HG03060 (cell line): ENCODE results near the gene PNMA1.

Experiments
- ATAC-seq: cut with Tn5 transposase; IDR thresholded peaks from one replicate; pipeline ENCODE4 v1.9.1; 2021; ENCODE audit warnings: low read depth, moderate number of reproducible peaks; ENCODE audit not compliant: unreplicated experiment

The PNMA1 gene

DNA sequence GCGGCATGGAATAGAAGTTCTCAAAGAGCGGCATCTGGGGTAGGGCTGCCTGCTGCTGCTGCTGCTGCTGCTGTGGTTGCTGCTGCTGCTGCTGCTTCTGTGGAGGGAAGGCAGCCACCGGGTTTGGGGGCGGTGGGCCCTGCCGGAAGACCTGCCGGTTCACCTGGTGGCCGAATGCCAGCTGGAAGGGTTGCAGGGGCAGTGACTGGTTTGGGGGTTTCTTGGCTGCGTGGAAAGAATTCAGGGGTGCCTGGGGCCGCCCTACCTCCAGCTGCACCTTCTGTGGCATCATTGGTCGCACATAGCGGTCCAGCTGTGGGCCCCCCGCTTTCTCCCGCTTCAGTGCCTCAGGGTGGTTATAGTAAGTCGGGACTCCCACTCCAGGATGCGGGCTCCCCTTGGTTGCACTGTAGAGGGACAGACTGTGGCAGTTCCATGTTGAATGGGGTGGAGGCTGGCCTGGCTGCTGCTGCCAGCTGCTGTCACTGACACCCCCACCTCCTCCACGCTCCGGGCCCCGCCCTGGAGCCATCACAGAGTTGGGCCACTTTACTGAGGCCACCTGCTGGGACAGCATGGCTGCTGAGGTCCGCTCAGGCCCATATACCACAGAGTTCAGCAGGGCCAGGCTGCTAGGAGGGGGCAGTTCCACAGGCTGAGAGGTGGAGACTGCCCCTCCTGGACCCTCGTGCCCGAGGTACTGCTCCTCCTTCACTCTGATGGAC, 25.2 kb upstream of the PNMA1 start:
- no peak for ATAC-seq

DNA sequence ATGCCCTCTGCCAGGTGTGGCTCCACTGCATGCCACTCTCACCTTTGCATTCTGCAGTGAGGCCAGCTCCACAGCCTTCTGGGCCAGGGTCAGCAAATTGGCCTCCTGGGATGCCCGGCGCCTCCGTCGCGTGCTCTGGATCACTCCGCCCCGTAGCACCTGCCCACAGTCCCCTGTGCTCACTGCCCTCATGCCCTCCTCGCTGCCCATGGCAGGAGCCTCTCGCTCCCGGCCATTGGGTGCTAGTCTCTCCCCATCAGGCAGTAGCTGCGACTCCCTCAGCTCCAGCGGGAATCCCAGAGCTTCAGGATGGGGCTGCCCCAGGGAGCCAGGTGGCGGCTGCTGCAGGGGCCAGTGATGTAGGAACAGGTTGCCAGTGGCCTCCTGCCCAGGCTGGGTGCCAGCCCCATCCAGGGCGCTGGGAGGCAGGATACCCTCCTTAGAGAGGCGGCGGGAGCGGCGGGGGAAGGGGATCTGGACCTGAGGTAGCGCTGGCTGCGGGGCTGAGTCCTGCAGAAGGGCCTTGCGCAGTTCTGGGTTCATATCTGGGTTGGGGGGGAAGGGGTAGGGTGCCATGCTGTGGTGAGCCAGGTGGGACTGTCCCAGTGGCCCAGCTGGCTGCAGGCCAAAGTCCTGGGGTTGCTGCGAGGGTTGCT, 24.5 kb upstream of the PNMA1 start:
- no peak for ATAC-seq

DNA sequence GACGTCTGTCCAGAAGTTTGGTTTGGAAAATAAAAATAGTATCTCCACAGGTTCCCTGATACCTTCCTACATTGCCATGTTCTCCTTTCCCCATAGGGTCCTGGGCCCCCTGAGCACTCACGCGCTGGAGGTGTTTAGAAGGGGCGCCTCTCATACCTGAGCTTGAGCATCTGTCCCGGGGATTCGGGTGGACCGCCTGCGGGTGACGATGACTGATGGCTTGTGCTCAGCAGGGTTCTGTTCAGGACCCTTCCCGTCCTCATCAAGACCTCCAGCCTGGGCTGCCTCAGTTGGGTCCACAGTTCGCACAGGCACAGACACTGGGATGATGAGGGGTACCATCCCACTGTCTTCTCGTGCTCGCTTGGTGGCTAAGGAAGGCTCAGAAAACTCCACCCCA, 22.7 kb upstream of the PNMA1 start:
- no peak for ATAC-seq

DNA sequence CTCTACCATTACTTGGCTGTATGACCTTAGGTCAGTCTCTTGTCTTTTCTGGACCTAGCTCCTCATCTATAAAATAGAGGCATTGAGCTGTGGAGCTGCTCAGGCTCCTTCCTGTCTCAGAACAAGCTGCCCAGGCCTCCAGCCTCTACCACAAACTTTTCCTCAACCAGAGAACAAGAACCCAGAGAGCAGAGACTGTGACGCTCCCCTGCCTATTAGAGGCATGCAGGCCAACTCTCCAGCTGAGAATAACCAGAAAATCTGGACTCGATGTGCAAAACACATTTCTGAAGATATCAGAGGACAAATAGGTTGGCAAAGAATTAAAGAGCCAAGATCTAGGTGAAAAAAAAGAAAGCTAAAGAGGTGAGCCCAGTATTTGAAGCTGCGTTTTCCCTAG, 17.8 kb upstream of the PNMA1 start:
- no peak for ATAC-seq

DNA sequence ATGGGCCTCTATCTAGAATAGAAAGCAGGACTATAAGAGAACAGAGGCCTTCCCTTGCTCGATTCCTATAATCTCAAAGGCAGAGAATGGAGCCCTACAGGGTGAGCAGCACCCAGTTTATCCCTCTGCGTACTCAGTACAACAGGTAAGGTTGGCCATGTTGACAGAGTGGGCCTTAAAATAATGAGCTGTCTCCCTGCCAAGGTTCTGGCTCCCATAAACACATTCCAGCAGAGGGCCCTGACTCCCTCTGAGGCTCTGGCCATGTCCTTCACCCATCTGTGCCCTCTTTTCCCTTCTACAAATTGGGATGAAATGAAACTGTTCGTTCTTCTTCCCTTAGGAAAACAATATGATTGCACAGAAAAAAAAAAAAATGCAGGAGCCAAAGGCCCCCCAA, 16.9 kb upstream of the PNMA1 start:
- ATAC-seq, result no peak

DNA sequence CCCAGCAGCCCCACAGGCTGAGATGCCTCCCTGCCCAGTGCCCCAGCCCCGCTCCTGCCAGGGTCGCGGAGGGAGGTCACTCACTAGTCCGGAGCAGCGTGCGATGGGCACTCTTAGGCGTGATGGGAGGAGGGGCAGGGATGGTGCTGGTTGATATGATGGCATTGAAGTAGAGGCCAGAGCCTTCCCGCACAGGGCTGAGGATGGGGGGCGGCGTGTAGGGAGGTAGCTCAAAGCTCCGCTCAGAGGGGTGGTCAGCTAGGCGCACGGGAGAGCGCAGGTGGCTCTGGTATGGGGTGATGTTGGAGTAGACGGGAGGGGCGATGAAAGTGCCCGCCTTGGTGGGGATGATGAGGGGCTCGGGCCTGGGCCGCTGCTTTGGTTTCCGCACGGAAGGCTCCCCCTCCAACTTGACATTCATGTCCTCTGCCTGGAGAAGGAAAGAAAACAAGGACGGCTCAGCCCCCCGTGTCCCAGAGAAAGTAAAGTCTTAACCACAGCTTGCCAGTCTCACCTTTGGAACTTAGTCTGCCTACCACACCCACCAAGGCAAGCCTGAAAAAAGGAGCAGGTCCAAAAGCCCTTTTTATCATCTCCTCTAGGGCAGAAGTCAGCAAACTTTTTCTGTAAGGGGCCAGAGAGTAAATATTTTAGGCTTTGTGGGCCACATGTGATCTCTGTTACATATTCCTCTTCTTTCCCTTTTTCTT, 15.5 kb upstream of the PNMA1 start:
- no peak for ATAC-seq

DNA sequence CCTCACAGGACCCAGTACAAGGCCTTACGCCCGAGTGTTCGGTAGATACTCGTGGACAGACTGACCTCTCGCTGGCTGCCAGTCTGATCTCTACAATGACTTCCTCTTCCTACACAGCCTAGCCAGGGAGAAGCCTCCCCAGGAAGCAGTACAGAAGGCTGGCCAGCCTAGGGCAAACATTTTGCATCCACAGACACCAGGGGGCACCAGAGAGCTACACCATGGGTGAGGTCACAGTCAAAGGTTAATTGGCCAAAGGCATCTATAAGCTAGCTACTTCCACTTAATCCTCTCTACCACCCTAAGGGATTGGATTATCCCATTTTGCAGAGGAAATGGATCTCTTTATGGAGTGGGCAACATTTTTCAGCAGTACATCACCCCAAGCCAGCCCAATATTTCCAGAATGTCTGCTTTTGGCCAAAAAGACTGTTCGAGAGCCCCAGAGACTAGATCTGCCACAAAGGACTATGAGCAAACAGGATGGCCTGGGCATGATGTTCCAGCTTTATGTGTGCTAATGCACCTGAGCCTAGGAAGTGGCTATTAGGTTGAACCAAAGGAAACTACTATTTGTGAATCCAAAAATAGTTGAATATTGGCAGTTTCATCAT, 14.6 kb upstream of the PNMA1 start:
- no peak for ATAC-seq

DNA sequence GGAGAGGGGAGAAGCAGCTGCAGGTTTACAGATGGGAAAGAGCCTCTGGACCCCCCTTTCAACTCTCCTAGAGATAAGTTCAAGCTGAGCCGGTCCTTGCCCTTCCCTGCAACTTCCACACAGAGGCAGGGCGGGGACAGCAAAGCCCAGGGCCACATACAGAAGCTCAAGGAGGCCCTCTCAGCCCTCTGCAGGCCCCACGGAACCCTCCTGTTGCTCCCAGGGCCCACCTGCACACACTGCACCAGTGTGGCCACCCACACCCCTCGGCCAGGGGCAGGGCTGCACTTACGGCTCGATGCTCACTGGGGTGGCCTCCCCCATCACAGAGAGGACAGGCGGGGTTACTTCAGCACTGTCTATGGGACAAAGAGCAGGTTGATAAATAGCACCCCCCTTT, 13.0 kb upstream of the PNMA1 start:
- ATAC-seq, result no peak

DNA sequence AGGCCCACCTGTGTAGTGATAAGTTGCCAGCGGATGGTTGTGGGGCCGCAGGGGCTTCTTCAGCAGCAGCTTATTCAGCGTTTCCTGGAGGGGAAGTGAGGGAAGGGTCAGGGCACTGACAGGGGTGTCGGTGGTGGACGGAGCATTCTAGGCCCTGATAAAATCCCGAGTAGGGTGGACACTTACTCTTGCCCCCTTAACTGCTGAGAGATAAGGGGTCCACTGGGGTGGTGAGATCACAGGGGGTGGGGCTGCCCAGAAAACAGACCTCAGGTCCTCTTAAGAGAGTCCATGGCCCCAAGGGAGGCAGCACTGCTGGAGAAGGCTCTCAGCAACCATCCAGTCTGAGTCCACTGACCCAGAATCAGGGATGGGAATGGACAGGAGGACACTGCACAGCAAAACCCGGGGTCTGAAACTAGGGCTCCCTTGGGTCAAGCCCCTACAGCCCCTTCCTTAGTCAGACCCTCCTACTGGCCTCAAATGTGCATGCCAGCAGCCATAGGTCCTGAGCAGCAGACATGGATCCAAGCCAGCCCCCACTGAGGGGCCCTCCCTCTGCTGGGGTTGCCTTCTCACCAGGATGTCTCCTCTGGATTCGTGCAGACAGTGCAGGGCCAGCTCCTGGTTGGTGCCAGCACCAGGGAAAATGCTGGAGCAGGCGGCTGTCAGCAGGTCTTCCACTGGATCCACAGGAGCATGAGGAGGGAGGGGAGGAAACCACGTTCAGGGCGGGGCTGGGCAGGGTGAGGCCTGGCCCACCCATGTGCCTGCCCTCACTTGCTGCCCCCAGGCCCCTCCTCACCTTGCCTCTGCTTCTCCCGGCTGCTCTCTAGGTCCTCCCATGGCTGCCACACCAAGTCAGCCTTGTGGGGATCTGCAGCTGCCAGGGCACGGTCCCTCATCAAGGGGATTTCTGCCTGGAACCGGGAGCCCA, 12.1 kb upstream of the PNMA1 start:
- ATAC-seq, result no peak

DNA sequence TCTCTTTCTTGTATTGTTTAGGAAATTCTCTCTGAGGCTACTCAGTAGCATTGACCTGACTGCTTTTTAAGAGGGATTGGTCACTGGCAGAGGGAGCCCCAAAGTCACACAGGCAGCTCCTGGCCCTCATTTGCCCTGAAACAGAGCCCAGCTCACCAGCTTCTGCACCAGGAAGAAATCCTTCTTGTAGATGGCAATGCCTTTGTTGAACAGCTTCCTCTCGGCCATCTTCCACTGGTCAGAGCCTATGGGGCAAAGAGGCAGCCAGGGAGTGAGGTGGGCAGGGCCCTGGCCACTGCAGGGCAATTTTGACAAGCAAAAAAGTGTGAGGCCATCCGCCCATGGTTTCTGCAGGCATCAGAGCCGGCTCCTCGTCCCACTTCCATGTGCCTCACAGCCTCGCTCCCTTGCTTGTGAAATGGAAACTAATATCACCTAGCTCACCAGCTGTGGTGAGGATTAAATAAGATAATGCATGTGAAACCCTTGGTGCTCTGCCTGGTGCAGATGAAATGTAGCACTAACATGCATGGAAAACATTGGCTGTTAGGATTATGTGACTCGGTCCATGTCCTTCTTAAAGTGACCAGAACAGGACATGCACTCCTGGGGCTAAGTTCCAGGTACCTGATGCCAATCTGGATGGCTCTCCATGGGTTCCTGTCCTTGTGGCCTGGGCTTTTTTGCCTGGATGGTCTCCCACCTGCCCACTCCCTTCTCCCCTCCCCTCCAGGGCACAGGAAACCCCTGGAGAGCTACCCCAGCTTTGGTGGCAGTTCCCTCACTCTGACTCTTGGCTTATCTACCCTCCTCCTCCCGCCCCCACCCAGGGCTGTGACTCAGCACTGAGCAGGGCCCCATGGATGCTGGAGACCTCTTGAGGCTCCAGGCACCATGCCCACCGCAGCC, 11.2 kb upstream of the PNMA1 start:
- ATAC-seq, result no peak

DNA sequence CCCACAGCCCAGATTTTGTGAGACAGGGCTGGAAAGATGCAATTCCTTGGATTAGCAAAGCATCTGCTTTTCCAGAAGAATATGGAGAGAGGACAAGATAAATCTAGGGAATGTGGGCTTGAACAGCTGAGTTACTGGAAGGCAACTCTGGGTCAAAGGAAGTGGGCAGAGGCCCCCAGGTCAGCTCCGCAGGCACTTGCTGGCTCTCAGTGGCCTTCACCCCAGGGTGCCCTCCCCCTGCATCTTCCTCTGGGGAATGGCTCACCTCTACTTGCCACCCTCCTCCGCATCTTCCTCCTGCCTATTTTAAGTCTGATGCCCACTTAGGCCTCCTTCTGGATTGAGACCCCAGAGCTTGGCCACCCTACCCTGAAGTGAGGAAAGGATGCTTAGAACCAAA, 10.5 kb upstream of the PNMA1 start:
- ATAC-seq, result no peak

DNA sequence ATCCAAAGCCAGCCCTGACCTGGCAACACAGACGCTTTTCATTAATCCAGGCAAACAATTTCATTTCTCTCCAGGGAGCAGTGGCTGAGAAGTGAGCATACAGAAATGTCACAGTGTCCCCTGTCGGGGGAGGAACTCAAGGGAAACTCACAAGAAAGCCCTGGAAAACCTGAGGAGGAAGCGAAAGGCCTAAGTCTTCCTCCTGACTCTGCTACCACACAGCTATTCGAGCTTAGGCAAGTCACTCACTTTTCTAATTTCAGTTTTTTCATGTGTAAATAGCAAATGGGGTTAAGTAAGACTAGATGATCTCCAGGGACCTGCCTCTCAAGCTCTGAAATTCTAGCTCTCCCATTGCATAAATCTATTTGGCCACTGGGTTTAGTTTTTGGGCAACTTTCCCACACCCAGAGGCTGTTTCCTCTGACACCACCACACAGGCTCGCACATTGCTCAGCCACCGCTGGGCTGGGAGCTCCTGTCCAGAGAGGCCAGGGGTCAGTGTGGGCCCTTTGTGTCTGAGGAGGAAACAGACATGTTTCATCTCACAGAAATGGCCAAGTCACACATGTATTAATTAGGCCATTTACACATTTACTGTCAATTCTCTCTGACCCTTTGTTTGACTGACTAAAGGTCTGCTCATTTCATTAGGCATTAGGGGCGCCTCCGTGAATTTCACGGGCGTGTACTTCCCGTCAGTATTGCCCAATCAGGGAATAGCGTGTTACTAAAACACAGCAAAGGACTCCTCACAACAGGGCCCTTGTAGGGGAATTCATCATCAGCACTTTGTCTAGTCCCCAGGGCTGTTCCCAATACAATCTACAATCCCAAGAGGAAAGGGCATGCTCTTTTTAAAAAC, 9.8 kb upstream of the PNMA1 start:
- no peak for ATAC-seq

DNA sequence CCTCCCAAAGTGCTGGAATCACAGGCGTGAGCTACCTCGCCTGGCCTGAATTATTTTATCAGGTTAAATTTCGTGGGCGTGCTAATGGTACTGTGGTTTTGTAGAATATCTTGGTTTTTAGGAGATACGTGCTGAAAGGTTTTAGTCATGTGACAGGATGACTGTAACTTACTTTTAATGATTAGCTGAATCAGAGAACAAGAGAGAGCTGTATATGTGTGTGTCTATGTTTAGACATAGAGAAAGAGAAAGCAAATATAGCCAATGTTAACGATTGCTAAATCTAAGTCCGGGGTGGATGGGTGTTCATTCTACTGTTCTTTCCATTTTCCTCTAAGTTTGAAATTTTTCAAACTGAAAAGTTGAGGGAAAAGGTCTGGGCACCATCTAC, 9.2 kb upstream of the PNMA1 start:
- no peak for ATAC-seq

DNA sequence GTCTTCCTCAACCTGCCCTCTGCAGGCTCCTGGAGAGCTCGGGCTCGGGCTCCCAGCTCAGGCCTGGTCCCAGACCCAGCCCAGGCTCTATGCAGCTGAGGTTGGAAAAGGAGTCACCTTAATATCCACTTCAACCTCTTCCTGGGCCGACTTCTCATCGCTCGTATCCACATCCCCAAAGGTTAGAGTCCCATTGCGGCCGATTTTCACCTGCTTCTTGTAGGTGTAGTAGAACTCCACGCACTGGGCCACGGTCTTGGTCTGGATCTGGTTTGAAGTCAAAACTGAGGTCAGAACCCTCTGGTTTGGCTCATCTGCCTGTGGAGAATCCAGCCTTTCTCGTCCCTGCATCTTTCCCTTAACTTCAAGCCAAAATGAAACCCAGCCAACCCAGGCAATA, 8.4 kb upstream of the PNMA1 start:
- ATAC-seq, result no peak

DNA sequence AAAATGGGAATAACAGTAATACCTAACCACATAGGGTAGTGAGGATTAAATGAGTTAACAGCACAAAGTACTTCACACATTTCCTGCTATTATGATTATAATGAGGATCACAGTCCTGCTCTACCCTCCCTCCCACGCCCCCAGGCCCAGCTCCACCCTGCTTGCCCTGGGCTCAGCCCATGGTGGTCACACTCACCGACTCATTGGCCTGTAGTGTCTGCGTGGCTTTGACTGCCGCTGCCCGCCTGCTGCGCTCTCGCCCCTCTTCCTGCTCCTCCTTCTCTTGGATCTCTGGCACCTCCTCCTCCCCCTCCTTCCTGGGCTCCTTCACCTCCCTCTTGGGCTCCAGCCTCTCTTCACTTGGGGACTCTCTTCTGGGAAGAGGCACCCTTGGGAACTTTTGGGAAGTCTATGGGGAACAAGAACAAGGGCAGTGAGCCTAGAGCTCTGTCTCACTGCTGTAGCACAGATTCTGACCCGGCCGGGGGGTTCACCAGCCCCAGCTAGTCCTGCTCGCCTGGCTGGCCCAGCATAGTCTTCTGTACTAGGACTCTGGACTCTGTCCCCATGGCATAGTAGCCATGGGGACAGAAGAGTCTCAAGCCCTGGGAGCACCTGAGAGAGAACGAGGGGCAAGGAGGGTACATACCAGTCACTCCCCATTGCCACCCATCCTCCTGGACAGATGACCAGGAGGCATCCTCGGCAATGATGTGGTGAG, 7.1 kb upstream of the PNMA1 start:
- ATAC-seq, result no peak

DNA sequence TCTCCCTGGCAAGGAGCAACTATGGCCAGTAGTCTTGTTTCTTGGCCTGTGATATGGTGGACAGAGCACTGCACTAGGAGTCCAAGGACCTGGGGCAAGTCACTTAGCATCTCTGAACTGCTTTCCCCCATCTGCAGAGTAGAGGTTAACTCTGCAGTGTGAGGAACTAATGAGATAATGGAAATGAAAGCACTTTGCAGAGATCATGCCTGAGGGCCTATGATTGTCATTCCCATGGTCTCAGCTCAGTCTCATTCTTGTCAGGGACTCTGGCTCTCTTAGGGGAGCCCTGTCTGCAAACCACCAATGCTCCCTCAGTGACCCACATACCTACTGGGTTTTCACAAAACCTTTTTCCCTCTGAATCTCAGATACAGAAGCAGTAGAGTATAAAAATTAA, 6.5 kb upstream of the PNMA1 start:
- no peak for ATAC-seq

DNA sequence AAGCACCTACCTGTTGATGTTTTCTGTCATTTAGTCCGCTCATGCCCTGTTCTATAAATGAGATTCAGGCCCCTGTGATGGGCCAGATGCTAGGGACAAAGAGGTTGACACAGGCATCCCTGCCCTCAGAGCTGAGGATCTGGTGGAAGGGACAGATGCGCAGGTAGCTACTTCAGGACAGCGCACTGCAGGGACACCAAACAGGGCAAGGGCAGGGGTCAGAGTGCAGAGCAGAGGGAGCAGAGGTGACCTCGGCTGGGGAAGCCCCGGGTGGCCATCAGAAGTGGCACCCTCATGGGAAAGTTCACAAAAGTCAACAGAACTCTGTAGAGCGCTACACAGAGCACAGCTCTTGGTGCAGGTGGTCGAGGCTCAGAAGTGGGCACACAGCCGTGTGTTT, 5.6 kb upstream of the PNMA1 start:
- ATAC-seq, result no peak

DNA sequence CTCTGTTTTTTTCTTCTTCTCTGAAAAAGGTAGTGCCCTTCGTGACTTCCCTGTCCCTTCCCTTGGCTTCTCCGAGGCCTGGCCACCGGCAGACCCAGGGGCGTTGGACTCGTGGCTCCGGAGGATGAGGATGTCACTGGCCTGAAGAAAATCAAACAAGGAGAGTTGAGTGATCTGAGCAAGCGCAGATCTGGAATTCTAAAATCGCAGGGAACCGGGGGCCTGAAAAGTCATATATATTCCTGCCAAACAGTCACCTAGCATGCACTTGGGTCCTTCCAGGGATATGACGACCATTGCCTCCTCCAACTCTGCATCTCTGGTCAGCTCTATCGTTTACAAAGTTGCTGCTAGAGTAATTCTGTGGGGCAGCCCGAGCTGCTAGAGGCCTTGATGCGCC, 5.2 kb upstream of the PNMA1 start:
- ATAC-seq, result no peak
